HG03460 (cell line): ENCODE data around the gene SEL1L3.

Experiments used
- ATAC-seq: cut with Tn5 transposase; IDR thresholded peaks from one replicate; pipeline ENCODE4 v1.9.1; 2021; ENCODE audit not compliant: unreplicated experiment

Gene SEL1L3

DNA sequence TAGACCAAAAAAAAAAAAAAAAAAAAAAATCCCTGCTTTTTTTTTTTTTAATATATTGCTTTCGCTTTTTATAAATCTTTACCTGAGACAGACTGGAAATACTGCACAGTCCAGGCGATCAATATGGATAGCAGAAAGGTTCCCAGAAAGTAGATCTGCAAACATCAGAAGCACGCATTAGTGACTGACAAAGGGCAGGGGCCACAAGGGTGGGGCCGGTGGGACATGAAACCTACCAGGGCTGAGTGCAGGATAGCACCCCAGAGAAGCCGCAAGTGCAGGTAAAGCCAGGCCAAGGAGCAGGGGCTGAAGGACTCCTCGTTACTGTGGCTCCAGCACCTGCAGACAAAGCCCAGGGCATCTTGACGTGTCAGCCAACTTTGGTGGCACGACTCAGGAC, 105.3 kb downstream of the SEL1L3 start:
- ATAC-seq: no peak

GRCh38 chr4:25756503-25756902, 106.3 kb downstream of the SEL1L3 start:
- ATAC-seq: no peak

GRCh38 chr4:25755911-25756310, 106.9 kb downstream of the SEL1L3 start:
- no peak for ATAC-seq

GRCh38 chr4:25753239-25753638, 109.5 kb downstream of the SEL1L3 start:
- ATAC-seq: no peak

GRCh38 chr4:25750874-25751273, 111.9 kb downstream of the SEL1L3 start:
- ATAC-seq: no peak

DNA sequence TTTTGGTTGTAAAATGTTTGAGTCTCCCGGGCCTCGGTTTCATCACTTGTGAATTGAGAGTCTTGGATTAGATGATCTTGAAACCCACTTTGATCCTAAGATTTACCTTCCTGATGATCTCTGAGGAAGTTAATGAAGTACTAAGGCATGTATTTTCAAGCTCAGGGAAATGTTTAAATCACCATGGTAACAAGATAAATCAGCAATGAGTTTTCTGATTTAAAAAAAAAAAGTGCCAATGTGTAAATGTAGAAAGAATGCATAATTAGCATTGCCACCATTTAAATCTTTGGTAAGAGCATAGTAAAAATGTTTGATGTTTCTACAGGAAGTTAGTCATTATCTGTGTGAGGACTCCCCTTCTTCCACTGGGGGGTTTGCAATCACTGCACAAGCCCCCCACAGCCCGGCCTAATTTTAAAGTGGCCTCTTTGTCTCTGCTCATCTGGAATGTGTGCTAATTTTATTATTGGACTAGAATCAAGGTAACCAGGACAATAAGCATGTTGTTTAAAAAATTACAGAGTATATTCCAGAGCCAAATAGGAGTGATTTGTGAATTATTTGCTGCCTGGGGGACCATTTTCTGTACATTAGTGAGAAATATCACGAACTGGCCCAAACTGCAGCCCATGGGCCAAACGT, 113.5 kb downstream of the SEL1L3 start:
- ATAC-seq: no peak

DNA sequence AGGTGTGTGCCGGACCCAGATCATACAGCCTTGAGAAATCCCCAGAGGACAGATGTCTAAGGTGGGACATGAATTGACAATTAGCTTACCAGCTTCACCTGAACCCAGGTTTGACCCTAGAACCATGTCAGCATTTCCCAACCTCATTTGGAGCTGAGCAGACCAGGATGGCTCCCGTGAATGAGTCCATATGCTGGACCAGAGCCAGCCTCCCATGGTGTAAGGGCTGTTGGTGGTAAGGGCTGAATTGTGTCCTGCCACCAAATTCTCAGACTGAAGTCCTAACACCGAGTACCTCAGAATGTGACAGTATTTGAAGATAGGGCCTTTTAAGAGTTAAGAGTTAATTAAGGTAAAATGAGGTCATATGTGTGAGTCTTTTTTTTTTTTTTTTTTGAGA, 118.8 kb downstream of the SEL1L3 start:
- no peak for ATAC-seq

- ATAC-seq: no peak
Measured at GRCh38 chr4:25729564-25729963, 133.2 kb downstream of the SEL1L3 start.

DNA sequence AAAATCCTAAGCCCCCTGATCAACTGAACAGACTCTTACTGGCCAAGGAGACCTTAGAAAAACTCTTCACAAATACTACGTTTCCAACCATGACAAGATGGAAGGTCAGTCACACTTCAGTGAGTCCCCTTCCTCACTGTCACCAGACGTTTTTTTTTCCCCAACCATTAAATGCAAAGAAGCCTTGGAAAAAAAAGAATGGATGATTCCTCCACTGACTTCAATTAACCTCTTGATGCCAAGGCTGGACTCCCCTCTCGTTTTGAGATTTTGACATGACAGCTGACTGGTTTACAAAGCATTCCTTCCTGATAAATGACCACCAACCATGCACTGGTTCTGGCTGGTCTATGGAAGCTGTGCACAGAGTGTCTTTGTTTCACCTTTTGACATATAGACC, 133.9 kb downstream of the SEL1L3 start:
- no peak for ATAC-seq

DNA sequence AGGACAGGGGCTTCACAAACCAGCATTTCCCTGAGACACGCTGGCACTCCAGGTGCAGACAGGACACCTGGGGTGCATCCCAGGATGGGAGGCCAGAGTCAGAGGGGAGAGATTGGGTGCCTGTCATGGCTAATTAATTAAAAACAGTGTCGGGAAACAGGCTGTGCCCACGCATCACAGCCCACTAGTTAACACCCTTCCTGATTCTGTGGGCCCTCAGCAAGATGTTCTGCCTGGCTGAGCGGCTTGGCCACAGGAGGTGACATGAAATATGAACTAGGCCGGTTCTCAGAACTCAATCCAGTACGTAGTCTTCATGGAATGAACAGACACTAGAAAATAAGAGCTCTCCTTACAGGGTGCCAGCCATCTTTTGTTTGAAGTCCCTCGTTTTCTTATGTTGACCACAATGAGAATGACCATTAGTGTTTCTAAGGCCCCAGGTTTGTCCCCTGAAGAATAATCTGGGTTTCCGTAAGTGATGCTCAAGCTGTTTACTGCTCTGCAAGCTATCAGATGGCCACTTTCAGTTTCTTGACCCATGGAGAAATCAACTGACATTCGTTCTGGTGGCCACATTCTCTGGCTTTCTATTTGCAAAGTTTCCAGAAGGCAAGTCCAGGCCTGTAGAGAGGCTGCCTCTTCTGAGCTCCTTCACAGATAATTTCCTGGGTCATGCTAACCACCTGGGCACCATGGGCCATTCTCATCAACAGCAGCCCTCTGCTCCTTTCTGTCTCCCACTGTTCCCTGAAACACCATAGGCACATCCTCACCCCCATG, 134.9 kb downstream of the SEL1L3 start:
- no peak for ATAC-seq

- no peak for ATAC-seq
Measured at GRCh38 chr4:25725870-25726269, 136.9 kb downstream of the SEL1L3 start.

DNA sequence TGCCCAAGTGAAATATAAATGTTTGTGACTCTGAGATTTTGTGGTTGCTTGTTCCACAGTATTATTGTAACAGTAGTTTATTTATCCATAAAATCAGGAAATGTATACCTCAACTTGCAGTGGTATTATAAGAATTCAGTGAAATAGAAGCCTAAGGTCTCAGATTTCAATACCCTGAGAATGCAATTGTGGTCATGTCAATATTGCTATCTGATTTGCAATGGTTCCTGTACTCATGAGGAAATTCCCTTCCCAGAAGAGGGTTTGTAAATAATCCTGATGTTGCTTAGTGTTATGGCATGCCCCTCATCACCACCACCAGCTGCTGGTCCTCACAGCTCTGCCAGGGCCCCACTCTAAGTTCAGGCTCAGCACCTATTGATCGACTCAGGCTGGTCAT, 139.4 kb downstream of the SEL1L3 start:
- ATAC-seq: no peak

- no peak for ATAC-seq
Measured at GRCh38 chr4:25722964-25723363, 139.8 kb downstream of the SEL1L3 start.

GRCh38 chr4:25713812-25714211, 149.0 kb downstream of the SEL1L3 start:
- ATAC-seq: no peak

- no peak for ATAC-seq
Measured at GRCh38 chr4:25712611-25713010, 150.2 kb downstream of the SEL1L3 start.

DNA sequence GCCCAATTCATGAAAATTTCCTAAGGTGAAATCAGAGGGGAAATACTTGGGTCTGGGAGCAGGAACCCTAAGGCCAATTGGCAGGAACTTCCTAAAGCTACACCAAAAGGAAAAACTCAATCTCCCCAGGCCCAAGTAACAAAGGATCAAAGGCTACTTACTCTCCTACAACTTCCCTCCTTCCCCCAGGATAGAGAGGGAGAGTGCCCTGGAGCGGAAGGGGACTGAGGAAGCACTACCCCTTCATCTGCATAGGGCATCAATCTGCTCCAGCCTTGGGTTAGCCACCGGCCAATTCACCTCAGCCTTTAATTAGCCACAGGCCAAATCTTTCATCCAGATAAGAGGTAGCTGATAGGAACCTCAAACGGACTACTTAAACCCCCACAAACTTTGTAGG, 152.2 kb downstream of the SEL1L3 start:
- ATAC-seq: no peak

GRCh38 chr4:25704516-25704915, 158.3 kb downstream of the SEL1L3 start:
- no peak for ATAC-seq

DNA sequence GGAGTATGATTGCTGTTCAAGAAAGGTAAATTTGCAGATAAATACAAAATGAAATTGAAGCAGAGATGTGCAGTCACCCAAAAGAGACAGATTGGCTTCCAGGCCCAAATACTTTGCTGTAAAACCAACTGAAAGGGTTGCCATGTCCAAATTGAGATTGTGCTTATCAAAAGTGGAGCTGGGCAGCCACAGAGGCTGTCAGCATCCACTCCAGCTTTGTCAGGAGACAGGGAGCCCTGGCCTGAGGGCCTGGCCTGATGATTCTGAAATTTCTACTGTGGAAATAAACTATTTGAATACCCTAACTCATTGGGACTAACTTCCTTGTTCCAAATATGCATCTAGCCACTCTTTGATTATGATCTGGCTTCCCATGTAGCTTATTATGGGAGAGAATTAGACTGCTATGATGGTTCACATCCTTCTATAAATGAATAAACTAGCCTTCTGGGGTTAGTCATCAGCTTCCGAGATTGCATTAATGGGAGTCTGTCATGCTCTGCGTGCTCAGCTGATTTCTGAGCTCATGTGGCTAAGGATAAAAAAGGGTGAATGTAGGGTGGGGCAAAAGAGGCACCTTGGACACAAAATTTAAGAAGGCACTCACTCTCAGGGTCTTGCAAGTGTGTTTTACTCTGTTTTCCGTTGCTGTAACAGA, 158.9 kb downstream of the SEL1L3 start:
- ATAC-seq: no peak

GRCh38 chr4:25702848-25703247, 159.9 kb downstream of the SEL1L3 start:
- no peak for ATAC-seq

DNA sequence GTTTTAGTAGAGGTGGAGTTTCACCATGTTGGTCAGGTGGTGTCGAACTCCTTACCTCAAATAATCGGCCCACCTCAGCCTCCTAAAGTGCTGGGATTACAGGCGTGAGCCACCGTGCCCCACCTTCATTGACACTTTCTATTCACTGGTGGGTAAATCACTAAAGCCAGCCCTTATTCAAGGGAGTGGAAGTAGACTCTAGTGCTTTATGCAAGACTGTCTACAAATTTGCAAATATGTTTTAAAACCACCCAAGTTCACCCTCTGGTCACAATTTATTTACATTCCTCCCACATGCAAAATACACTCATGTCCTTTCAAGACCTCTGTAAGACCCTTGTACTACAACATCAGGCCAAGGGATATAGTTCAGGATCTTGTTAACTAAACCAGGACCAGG, 162.1 kb downstream of the SEL1L3 start:
- ATAC-seq: no peak

DNA sequence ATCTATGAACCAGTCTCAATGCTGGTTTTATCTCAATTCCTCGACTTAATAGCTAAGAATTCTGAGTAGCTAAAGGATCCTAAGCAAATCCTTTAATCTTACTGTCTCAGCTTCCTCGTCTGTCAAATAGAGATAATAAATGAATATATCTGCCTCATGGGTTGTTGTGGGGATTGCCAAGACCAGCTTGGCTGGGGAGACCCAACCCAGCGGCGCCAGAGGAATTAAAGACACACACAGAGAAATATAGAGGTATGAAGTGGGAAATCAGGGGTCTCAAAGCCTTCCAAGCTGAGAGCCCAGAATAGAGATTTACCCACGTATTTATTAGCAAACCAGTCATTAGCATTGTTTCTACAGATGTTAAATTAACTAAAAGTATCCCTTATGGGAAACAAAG, 165.3 kb downstream of the SEL1L3 start:
- no peak for ATAC-seq
